Ascending aorta (tissue), 2 donors: ENCODE results near the gene GTF3C4. TPM values are rescaled to one million over a fixed set of nuclear protein-coding genes. Genes with fewer than 3 reads are reported as not detected.

Experiments used
- DNase-seq, 2 donors: peaks; one replicate each; pipeline ENCODE4 v3.0.0-alpha.2; 2019; ENCODE audit warnings: low spot score in 2 of 2
- H3K27ac ChIP-seq, 2 donors: fragments of 200-600 bp; sonication (generic); one replicate each; pipeline ENCODE4 v1.5.1; 2016 to 2017; ENCODE audit warnings: mild to moderate bottlenecking in 1 of 2
- H3K27me3 ChIP-seq: fragments of 200-600 bp; sonication (generic); one replicate; pipeline ENCODE4 v1.5.1; 2017
- H3K36me3 ChIP-seq, 2 donors: fragments of 200-600 bp; sonication (generic); one replicate each; pipeline ENCODE4 v1.5.1; 2016
- H3K4me1 ChIP-seq, 2 donors: fragments of 200-600 bp; sonication (generic); one replicate each; pipeline ENCODE4 v1.5.1; 2016 to 2017; ENCODE audit warnings: mild to moderate bottlenecking in 1 of 2
- H3K4me3 ChIP-seq, 2 donors: fragments of 200-600 bp; sonication (generic); one replicate each; pipeline ENCODE4 v1.5.1; 2016 to 2017; ENCODE audit warnings: mild to moderate bottlenecking in 1 of 2
- H3K9me3 ChIP-seq, 2 donors: fragments of 200-600 bp; sonication (generic); one replicate each; pipeline ENCODE4 v1.5.1; 2016
- CTCF ChIP-seq, 3 experiments: fragments of 200-600 bp in 2 of 3; fragments of 450-650 bp in 1 of 3; sonication (generic) in 2 of 3; IDR thresholded peaks; one replicate each; pipeline ENCODE4 v1.5.1; 2016 to 2019; ENCODE audit warnings: antibody characterized with exemption in 3 of 3, mild to moderate bottlenecking in 1 of 3, moderate library complexity in 1 of 3
- intact Hi-C: fragments of 100-400 bp; cut with DNase I; formaldehyde crosslinking; loops from one replicate; pipeline ENCODE4 v1.15.1; 2023
- total RNA-seq: library from RNA; depleted of rRNA; stranded (reverse); fragments of >200 nt; gene quantifications from one replicate; pipeline ENCODE4 v1.1.0, GENCODE V29; 2016

The GTF3C4 gene
- total RNA-seq, 1 donor from 2014 or later = 9.8 TPM

- Histone ChIP-seq H3K9me3 (no peaks in the 10 kb centered on the region), H3K4me1 (no peaks in the 10 kb centered on the region), H3K4me3 (no peak overlapping the region), H3K27me3 (no peaks in the 10 kb centered on the region), H3K36me3 (no peaks in the 10 kb centered on the region), H3K27ac (no peak overlapping the region)
- no peak for DNase-seq
- intact Hi-C loops = no loop called here
- TF ChIP-seq CTCF (IDR thresholded peaks at IDR 0.05) = no peak
Observed at GRCh38 chr9:132726576-132727130, 56.4 kb downstream of the GTF3C4 start.

- Histone ChIP-seq H3K4me3 (no peak overlapping the region), H3K27ac (no peak overlapping the region), H3K27me3 (no peaks in the 10 kb centered on the region), H3K4me1 (no peaks in the 10 kb centered on the region), H3K36me3 (no peaks in the 10 kb centered on the region), H3K9me3 (no peaks in the 10 kb centered on the region)
- no peak for DNase-seq
- intact Hi-C loops = no loop called here
- TF ChIP-seq CTCF (IDR thresholded peaks at IDR 0.05) = no peak
Observed at GRCh38 chr9:132728071-132728470, 57.8 kb downstream of the GTF3C4 start.

GRCh38 chr9:132728497-132728896, 58.2 kb downstream of the GTF3C4 start:
- Histone ChIP-seq H3K9me3 (no peaks in the 10 kb centered on the region), H3K4me3 (no peak overlapping the region), H3K27ac (no peak overlapping the region), H3K4me1 (no peaks in the 10 kb centered on the region), H3K27me3 (no peaks in the 10 kb centered on the region), H3K36me3 (no peaks in the 10 kb centered on the region)
- TF ChIP-seq CTCF (IDR thresholded peaks at IDR 0.05) = no peak
- intact Hi-C loops = no loop called here
- no peak for DNase-seq

- Histone ChIP-seq H3K27ac (no peak overlapping the region), H3K36me3 (no peaks in the 10 kb centered on the region), H3K4me1 (no peaks in the 10 kb centered on the region), H3K27me3 (no peaks in the 10 kb centered on the region), H3K4me3 (no peak overlapping the region), H3K9me3 (no peaks in the 10 kb centered on the region)
- intact Hi-C loops = no loop called here
- TF ChIP-seq CTCF (IDR thresholded peaks at IDR 0.05) = no peak
- DNase-seq = no peak
Observed at GRCh38 chr9:132729235-132729890, 59.1 kb downstream of the GTF3C4 start.

GRCh38 chr9:132730054-132731033, 60.1 kb downstream of the GTF3C4 start:
- Histone ChIP-seq H3K4me1 (no peaks in the 10 kb centered on the region), H3K9me3 (no peaks in the 10 kb centered on the region), H3K27me3 (no peaks in the 10 kb centered on the region), H3K4me3 (no peak overlapping the region), H3K36me3 (no peaks in the 10 kb centered on the region), H3K27ac (no peak overlapping the region)
- DNase-seq = no peak
- no peak for TF ChIP-seq CTCF (IDR thresholded peaks at IDR 0.05)
- intact Hi-C loops = no loop called here
